Esophagus muscularis mucosa (tissue), 3 donors: ENCODE measurements around the gene CCL18.
"Not testable (repeated sequence)": the region's sequence is repeated elsewhere in the genome, so short reads cannot be mapped to it uniquely, and the experiment has no call there.

ENCODE experiments used
- CTCF ChIP-seq, 3 experiments: fragments of 200-600 bp in 2 of 3; fragments of 450-650 bp in 1 of 3; sonication (generic) in 2 of 3; IDR thresholded peaks; one replicate each; pipeline ENCODE4 v1.5.1; 2017 to 2019; ENCODE audit warnings: antibody characterized with exemption in 3 of 3, mild to moderate bottlenecking in 2 of 3, moderate library complexity in 1 of 3
- POLR2A ChIP-seq: fragments of 450-650 bp; IDR thresholded peaks from one replicate; pipeline ENCODE4 v1.6.1; 2017; ENCODE audit warnings: antibody characterized with exemption, moderate library complexity, mild to moderate bottlenecking, low read depth
- POLR2AphosphoS5 ChIP-seq, 2 donors: sonication (generic); formaldehyde crosslinking; IDR thresholded peaks; one replicate each; pipeline ENCODE4 v1.6.1; 2017; ENCODE audit warnings: antibody characterized with exemption in 2 of 2

- TF ChIP-seq POLR2A; CTCF (IDR thresholded peaks at IDR 0.05); POLR2AphosphoS5 (IDR thresholded peaks at IDR 0.05): not testable (repeated sequence)
These were observed 34.9 kb downstream of the CCL18 start for GRCh38 chr17:36099004-36099403.
